Suprapubic skin (tissue), 4 donors: ENCODE results near the gene UBE2E2.

Experiments
- CTCF ChIP-seq, 2 donors: fragments of 200-600 bp in 1 of 2; fragments of 450-650 bp in 1 of 2; sonication (generic) in 1 of 2; IDR thresholded peaks; one replicate each; pipeline ENCODE4 v1.5.1; 2016 to 2019; ENCODE audit warnings: antibody characterized with exemption in 2 of 2, mild to moderate bottlenecking in 1 of 2, moderate library complexity in 1 of 2
- POLR2A ChIP-seq, 2 donors: fragments of 450-650 bp; IDR thresholded peaks; one replicate each; pipeline ENCODE4 v1.6.1; 2017; ENCODE audit warnings: antibody characterized with exemption in 2 of 2, mild to moderate bottlenecking in 2 of 2, moderate library complexity in 2 of 2
- POLR2AphosphoS5 ChIP-seq, 3 donors: sonication (generic); formaldehyde crosslinking; IDR thresholded peaks; one replicate each; pipeline ENCODE4 v1.6.1; 2017; ENCODE audit warnings: antibody characterized with exemption in 3 of 3

DNA sequence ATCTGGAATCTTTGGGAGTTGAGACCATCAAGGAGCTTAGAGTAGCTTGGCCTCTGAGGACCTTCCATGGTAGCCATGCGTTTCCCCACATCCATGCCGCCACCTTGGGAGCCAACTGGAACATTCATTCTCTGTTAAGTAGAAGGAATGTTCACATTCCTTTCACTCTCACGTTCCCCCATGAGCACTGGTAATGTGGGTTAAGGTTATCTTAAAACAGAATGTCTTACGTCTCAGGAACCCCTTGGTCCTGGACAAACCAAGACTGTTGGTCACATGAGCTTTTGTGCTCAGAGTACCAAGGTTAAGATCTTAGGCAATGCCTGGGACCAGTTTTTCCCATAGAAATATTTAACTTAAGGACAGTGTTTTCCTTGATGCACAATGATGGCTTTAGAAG lies 390.9 kb downstream of the UBE2E2 start:
- no peak for TF ChIP-seq POLR2AphosphoS5 (IDR thresholded peaks at IDR 0.05)
- TF ChIP-seq CTCF (IDR thresholded peaks at IDR 0.05) = no peak
- no peak for TF ChIP-seq POLR2A (IDR thresholded peaks at IDR 0.05)
